Spleen (tissue), 11 donors: ENCODE measurements around the gene EPB41L4A. TPM values are rescaled to one million over a fixed set of nuclear protein-coding genes. Genes with fewer than 3 reads are reported as not detected.

ENCODE experiments used
- DNase-seq: peaks from one replicate; pipeline ENCODE4 v3.0.0-alpha.2; 2020
- H3K27ac ChIP-seq, 8 donors: fragments of 200-600 bp; sonication (generic) in 7 of 8; 1 replicate in 4 of 8; 2 replicates in 4 of 8; pipeline versions ENCODE4 v1.5.0 to v1.8.0; 2016 to 2021; ENCODE audit warnings: inconsistent platforms in 4 of 8, mild to moderate bottlenecking in 4 of 8, moderate library complexity in 1 of 8
- H3K27me3 ChIP-seq, 7 donors: fragments of 200-600 bp; sonication (generic) in 6 of 7; replicated peaks in 1 of 7; 1 replicate in 4 of 7; 2 replicates in 3 of 7; pipeline versions ENCODE4 v1.5.0 to v1.8.0; 2016 to 2021; ENCODE audit warnings: inconsistent platforms in 3 of 7, mild to moderate bottlenecking in 1 of 7
- H3K36me3 ChIP-seq, 6 donors: fragments of 200-600 bp; sonication (generic) in 5 of 6; 1 replicate in 4 of 6; 2 replicates in 2 of 6; pipeline versions ENCODE4 v1.5.0 to v1.8.0; 2016 to 2021; ENCODE audit warnings: inconsistent platforms in 2 of 6
- H3K4me1 ChIP-seq, 6 donors: fragments of 200-600 bp; sonication (generic) in 5 of 6; 1 replicate in 3 of 6; 2 replicates in 3 of 6; pipeline versions ENCODE4 v1.5.0 to v1.8.0; 2016 to 2021; ENCODE audit warnings: inconsistent platforms in 3 of 6
- H3K4me3 ChIP-seq, 8 donors: fragments of 200-600 bp; sonication (generic) in 7 of 8; 1 replicate in 4 of 8; 2 replicates in 4 of 8; pipeline versions ENCODE4 v1.5.0 to v1.8.0; 2016 to 2021; ENCODE audit warnings: inconsistent platforms in 4 of 8, mild to moderate bottlenecking in 4 of 8, moderate library complexity in 2 of 8
- H3K9me3 ChIP-seq, 8 donors: fragments of 200-600 bp; sonication (generic) in 7 of 8; 1 replicate in 4 of 8; 2 replicates in 4 of 8; pipeline versions ENCODE4 v1.5.0 to v1.8.0; 2016 to 2021; ENCODE audit warnings: inconsistent platforms in 4 of 8
- POLR2A ChIP-seq, 3 donors: fragments of 450-650 bp; IDR thresholded peaks; one replicate each; pipeline ENCODE4 v1.5.1; 2017; ENCODE audit warnings: antibody characterized with exemption in 3 of 3, mild to moderate bottlenecking in 1 of 3
- POLR2AphosphoS5 ChIP-seq, 3 donors: sonication (generic); formaldehyde crosslinking; IDR thresholded peaks; one replicate each; pipeline ENCODE4 v1.5.1; 2017; ENCODE audit warnings: antibody characterized with exemption in 3 of 3
- WGBS, 5 donors: extraction: QIAGEN DNeasy Blood & Tissue Kit in 3 of 5; methylation state at CpG; one replicate each; pipeline versions ENCODE4 v1.1.5 to v1.1.7; 2013 to 2018; 5-methylcytosine and 5-hydroxymethylcytosine counted together
- intact Hi-C: fragments of 100-400 bp; cut with DNase I; formaldehyde crosslinking; loops from one replicate; pipeline ENCODE4 v1.15.0; 2023; ENCODE audit warnings: low total_unique reads
- polyA plus RNA-seq, 3 donors: library from polyadenylated mRNA; stranded (reverse); fragments of 200-250 nt; gene quantifications; one replicate each; pipeline ENCODE4 v1.2.1, GENCODE V29; 2013
- total RNA-seq, 7 donors: library from RNA; depleted of rRNA in 3 of 7; stranded (reverse); fragments of >200 nt in 3 of 7; fragmentation: NEBNext Ultra II Directional in 4 of 7; extraction: Animal tissue kit (Norgen Biotek cat#: 25700) in 4 of 7; gene quantifications; one replicate each; pipeline versions ENCODE4 v1.1.0 to v1.2.1, GENCODE V29; 2016 to 2021
- TF ChIP-seq, protein P1 (sequence below), 11 experiments: fragments of 200-600 bp in 7 of 11; fragments of 450-650 bp in 4 of 11; sonication (generic) in 4 of 11; IDR thresholded peaks in 8 of 11; conservative IDR thresholded peaks in 3 of 11; 1 replicate in 7 of 11; 2 replicates in 4 of 11; pipeline versions ENCODE4 v1.4.0 to v1.8.0; 2016 to 2021; ENCODE audit warnings: antibody characterized with exemption in 11 of 11, inconsistent platforms in 4 of 11, mild to moderate bottlenecking in 1 of 11
- donor health status: healthy with polysubstance abuse.
- donor health status: DM: no; HTN: no; CAD: no; lungs with moderate emphysema.
- donor health status: DM: no; HTN: no; CAD: no.
- donor health status: Bipolar disorder and iron deficiency.
- donor health status: healthy.
- donor health status: DM: no; HTN: no; CAD: no.
- donor health status: DM: yes; HTN: yes; CAD: no.

EPB41L4A gene
- total and polyA plus RNA-seq, 10 donors: 1.4 to 28.1 (median 12.2) TPM

DNA sequence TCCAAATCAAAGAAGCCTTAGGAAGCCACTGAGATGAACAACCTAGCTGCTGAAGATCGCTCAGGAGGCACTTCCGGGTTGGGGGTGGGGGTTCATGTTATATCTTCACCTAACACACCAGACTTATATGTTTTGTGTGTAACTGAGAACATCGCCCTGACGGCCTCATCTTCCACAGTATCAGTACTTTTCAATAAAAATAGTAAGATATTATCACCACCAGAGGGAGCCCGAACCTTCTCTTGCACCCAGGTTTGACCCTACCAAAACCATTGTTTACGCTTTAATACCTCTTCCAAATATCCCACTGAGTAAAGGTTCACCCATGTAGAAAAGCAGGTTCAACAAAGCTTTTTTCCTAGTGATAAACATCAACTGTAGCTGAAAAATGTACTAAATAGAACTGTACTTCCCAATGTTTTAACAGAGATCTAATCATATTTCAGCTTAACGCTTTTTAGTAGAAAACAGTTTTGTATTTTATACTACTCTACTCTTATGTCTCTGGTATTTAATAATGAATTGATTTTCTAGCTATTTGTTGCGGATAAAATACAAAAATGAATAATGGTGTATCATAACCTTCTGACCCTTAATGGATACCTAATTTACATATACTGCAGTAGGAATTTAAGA, 244.0 kb downstream of the EPB41L4A start:
- Histone ChIP-seq H3K27me3 (no peaks in the 10 kb centered on the region), H3K27ac (no peak overlapping the region), H3K4me3 (no peak overlapping the region), H3K4me1 (peaks cover 0 to 7% (median 3%) of the 10 kb centered on the region in 6 donors), H3K9me3 (no peaks in the 10 kb centered on the region), H3K36me3 (peaks cover 0 to 7% (median 0%) of the 10 kb centered on the region in 6 donors)
- intact Hi-C loops: loop anchor here (10.0 kb wide), 1 partner anchor 590 kb away; no protein-coding TSS in a partner anchor
- WGBS, 5 donors: 28 to 38% (median 31%) methylated on average over 8 of the region's 8 CpGs
- no peak for DNase-seq
- TF ChIP-seq, protein P1, sequence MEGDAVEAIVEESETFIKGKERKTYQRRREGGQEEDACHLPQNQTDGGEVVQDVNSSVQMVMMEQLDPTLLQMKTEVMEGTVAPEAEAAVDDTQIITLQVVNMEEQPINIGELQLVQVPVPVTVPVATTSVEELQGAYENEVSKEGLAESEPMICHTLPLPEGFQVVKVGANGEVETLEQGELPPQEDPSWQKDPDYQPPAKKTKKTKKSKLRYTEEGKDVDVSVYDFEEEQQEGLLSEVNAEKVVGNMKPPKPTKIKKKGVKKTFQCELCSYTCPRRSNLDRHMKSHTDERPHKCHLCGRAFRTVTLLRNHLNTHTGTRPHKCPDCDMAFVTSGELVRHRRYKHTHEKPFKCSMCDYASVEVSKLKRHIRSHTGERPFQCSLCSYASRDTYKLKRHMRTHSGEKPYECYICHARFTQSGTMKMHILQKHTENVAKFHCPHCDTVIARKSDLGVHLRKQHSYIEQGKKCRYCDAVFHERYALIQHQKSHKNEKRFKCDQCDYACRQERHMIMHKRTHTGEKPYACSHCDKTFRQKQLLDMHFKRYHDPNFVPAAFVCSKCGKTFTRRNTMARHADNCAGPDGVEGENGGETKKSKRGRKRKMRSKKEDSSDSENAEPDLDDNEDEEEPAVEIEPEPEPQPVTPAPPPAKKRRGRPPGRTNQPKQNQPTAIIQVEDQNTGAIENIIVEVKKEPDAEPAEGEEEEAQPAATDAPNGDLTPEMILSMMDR (IDR thresholded peaks at IDR 0.05 in 8 of 11, conservative IDR thresholded peaks at IDR 0.05 in 3 of 11): peak in 7 of 11 experiments; percentile 31 to 62 (median 53)
- TF ChIP-seq POLR2A (IDR thresholded peaks at IDR 0.05) (no peak), POLR2AphosphoS5 (IDR thresholded peaks at IDR 0.05) (no peak)

DNA sequence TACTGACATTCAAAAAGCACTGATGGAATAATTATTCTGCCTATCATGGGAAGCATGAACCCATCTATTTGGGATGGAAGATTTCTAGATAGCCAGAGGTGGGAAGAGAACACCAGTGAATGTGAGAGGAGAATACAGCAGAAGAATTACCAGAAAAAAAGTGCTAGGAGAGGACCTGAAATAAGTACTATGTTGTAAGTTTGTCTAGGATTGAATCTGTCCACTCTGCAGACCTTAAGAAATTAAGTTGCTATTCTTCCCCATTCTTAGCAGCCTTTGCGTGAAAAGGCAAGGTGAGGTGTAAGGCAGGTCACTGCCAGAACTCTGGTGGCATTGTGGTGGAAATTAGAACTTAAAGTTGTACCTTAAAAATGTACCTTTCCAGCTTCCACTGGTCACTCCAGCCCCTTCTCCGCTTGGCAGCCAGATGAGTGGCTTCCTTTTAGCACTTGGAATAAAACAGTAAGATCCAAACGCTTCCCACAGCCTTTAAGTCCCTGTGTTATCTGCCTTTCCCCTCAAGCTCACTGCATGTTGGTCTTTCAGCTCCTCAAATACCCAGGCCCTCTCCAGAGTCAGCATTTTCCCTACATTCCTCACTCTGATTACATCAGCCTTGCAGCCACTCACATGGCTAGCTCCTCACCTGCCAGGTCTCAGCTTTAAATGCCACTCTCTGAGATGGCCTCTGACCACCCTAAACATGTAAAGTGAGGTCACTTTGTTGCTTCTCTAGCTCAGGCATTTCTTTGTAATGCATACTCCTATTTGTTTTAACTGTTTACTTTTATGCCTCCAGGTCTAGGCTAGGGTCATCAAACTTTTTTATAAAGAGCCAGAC, 253.0 kb downstream of the EPB41L4A start:
- intact Hi-C loops: no loop called here
- H3K36me3 ChIP-seq: peaks cover 0 to 86% (median 54%) of the 10 kb centered on the region in 6 donors
- WGBS, 5 donors: 82 to 97% (median 90%) methylated on average over 3 of the region's 3 CpGs
- H3K27me3 ChIP-seq: no peaks in the 10 kb centered on the region
- H3K27ac ChIP-seq: no peak overlapping the region
- no peak for DNase-seq
- H3K4me1 ChIP-seq: peaks cover 4 to 29% (median 15%) of the 10 kb centered on the region in 6 donors
- H3K9me3 ChIP-seq: no peaks in the 10 kb centered on the region
- no peak for TF ChIP-seq POLR2A (IDR thresholded peaks at IDR 0.05)
- no peak for TF ChIP-seq POLR2AphosphoS5 (IDR thresholded peaks at IDR 0.05)
- TF ChIP-seq, protein P1 (IDR thresholded peaks at IDR 0.05 in 8 of 11, conservative IDR thresholded peaks at IDR 0.05 in 3 of 11): no peak
- no peak overlapping the region for H3K4me3 ChIP-seq

DNA sequence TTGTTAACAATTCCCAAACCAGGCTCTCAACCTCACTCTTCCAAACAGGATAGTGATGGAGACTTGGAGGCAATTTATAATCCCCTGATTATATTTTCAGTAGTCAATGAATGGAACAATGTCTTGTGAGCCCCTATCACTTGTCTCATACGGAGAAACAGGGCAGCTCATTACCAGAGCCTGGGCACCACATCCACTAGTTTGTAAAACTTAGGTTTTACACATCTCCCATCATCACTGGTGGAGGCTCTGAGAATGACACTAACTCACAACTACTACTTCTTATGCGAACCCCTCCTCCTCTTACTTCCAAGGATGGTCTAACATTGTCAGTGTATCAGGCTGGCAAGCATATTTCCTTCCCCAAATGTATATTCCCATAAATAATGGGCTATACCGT, 253.7 kb downstream of the EPB41L4A start:
- no peak for TF ChIP-seq POLR2A (IDR thresholded peaks at IDR 0.05)
- TF ChIP-seq POLR2AphosphoS5 (IDR thresholded peaks at IDR 0.05): peak in 1 of 3 donors; percentile 11
- no peak overlapping the region for H3K4me3 ChIP-seq
- 72 to 80% (median 80%) methylated on average over 3 of the region's 3 CpGs for WGBS, 5 donors
- peaks cover 0 to 83% (median 54%) of the 10 kb centered on the region in 6 donors for H3K36me3 ChIP-seq
- no peaks in the 10 kb centered on the region for H3K27me3 ChIP-seq
- no peaks in the 10 kb centered on the region for H3K9me3 ChIP-seq
- peaks cover 4 to 31% (median 16%) of the 10 kb centered on the region in 6 donors for H3K4me1 ChIP-seq
- DNase-seq: no peak
- H3K27ac ChIP-seq: no peak overlapping the region
- intact Hi-C loops: no loop called here

DNA sequence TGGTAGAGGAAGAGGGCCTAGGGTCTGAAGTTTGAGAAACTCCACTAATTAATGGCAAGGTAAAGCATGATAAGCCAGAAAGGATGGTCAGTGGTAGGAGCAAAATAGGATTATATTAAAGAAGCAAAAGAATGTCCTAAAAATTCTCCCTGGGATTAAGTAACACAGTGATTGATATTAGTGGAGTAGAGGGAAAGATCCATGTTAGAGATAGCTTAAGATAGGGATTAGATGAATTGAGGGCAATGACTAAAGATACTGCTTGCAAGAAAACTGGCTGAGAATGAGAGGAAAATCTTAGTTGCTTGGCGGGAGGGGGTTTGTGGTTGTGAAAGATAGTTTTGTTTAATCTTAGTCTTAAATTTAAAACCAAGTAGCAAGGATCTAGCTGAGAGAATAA, 255.6 kb downstream of the EPB41L4A start:
- peaks cover 7 to 36% (median 21%) of the 10 kb centered on the region in 6 donors for H3K4me1 ChIP-seq
- 89 to 95% (median 94%) methylated on average over 1 of the region's 1 CpG for WGBS, 5 donors
- no peak overlapping the region for H3K27ac ChIP-seq
- no peaks in the 10 kb centered on the region for H3K27me3 ChIP-seq
- H3K36me3 ChIP-seq: peaks cover 0 to 63% (median 47%) of the 10 kb centered on the region in 6 donors
- TF ChIP-seq, protein P1 (IDR thresholded peaks at IDR 0.05 in 8 of 11, conservative IDR thresholded peaks at IDR 0.05 in 3 of 11): no peak
- TF ChIP-seq POLR2AphosphoS5 (IDR thresholded peaks at IDR 0.05): no peak
- no peak overlapping the region for H3K4me3 ChIP-seq
- H3K9me3 ChIP-seq: no peaks in the 10 kb centered on the region
- intact Hi-C loops: no loop called here
- no peak for DNase-seq
